Measurements from ENCODE around the gene RSPO3.

Gene RSPO3

GRCh38 chr6:127077886-127078285, 40.6 kb upstream of the RSPO3 start:
- Histone ChIP-seq H2AFZ (no peak overlapping the region), H3K4me2 (ENCODE audit: low read length) (no peak overlapping the region), H3K27ac (no peak overlapping the region)

DNA sequence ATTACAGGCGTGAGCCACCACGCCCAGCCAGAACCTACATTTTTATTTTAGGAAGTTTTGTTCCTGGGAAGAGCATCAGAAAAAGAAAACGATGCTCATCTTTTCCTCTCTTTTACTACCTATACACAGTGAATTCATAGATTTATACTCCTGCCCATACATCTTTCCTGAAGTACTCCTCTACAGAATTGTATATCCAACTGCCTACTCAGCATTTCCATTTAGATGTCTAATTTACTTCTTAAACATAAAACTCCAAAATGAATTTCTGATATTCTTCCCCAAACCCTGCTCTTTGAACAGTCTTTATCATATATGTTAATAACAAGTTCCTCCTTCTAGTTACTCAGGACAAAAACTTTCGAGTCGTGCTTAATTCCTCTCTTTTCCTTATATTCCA, 39.8 kb upstream of the RSPO3 start:
- Histone ChIP-seq H2AFZ (no peak overlapping the region), H3K4me2 (ENCODE audit: low read length) (no peak overlapping the region), H3K27ac (no peak overlapping the region), H3K9me3 (ENCODE audit: control insufficient read depth, low read length) (no peaks in the 10 kb centered on the region), H3K4me3 (ENCODE audit: low read depth, low read length) (no peak overlapping the region), H3K79me2 (no peaks in the 10 kb centered on the region), H3K27me3 (ENCODE audit: control insufficient read depth, insufficient read depth, low read length) (no peaks in the 10 kb centered on the region), H3K36me3 (ENCODE audit: control insufficient read depth, insufficient read depth, low read length) (no peaks in the 10 kb centered on the region), H3K4me1 (no peaks in the 10 kb centered on the region), H3K9ac (no peak overlapping the region)
- TF ChIP-seq, protein P1, sequence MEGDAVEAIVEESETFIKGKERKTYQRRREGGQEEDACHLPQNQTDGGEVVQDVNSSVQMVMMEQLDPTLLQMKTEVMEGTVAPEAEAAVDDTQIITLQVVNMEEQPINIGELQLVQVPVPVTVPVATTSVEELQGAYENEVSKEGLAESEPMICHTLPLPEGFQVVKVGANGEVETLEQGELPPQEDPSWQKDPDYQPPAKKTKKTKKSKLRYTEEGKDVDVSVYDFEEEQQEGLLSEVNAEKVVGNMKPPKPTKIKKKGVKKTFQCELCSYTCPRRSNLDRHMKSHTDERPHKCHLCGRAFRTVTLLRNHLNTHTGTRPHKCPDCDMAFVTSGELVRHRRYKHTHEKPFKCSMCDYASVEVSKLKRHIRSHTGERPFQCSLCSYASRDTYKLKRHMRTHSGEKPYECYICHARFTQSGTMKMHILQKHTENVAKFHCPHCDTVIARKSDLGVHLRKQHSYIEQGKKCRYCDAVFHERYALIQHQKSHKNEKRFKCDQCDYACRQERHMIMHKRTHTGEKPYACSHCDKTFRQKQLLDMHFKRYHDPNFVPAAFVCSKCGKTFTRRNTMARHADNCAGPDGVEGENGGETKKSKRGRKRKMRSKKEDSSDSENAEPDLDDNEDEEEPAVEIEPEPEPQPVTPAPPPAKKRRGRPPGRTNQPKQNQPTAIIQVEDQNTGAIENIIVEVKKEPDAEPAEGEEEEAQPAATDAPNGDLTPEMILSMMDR (IDR thresholded peaks at IDR 0.05): no peak

More at GRCh38 chr6:127077886-127078285, 40.6 kb upstream of the RSPO3 start:
- Histone ChIP-seq H3K36me3 (ENCODE audit: control insufficient read depth, insufficient read depth, low read length) (no peaks in the 10 kb centered on the region), H3K27me3 (ENCODE audit: control insufficient read depth, insufficient read depth, low read length) (no peaks in the 10 kb centered on the region), H3K4me3 (ENCODE audit: low read depth, low read length) (no peak overlapping the region), H3K9ac (no peak overlapping the region), H3K79me2 (no peaks in the 10 kb centered on the region), H3K4me1 (no peaks in the 10 kb centered on the region), H3K9me3 (ENCODE audit: control insufficient read depth, low read length) (no peaks in the 10 kb centered on the region)
- TF ChIP-seq, protein P1 (IDR thresholded peaks at IDR 0.05): no peak

DNA sequence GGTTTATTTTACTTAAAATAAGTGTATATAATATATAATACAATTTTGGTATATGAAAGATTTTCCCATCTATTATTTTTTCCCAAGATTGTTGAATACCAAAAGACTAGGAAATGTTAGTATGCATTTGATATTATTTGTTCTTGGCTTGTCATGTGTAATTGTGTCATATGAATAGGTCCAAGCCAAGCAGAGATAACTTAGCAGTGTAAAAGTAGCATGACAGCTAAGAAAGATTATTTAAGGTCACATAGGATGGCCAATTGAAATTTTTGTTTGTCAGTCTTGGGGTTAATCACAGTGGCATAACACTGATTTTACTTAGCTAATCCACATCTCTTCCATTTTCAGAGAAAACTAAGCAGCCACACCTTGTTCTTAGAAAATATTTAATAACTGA, 38.8 kb upstream of the RSPO3 start:
- TF ChIP-seq, protein P1 (IDR thresholded peaks at IDR 0.05): no peak
- Histone ChIP-seq H2AFZ (no peak overlapping the region), H3K4me2 (ENCODE audit: low read length) (no peak overlapping the region), H3K79me2 (no peaks in the 10 kb centered on the region), H3K36me3 (ENCODE audit: control insufficient read depth, insufficient read depth, low read length) (no peaks in the 10 kb centered on the region), H3K9me3 (ENCODE audit: control insufficient read depth, low read length) (no peaks in the 10 kb centered on the region), H3K27me3 (ENCODE audit: control insufficient read depth, insufficient read depth, low read length) (no peaks in the 10 kb centered on the region), H3K4me1 (no peaks in the 10 kb centered on the region), H3K27ac (no peak overlapping the region), H3K9ac (no peak overlapping the region), H3K4me3 (ENCODE audit: low read depth, low read length) (no peak overlapping the region)

GRCh38 chr6:127080081-127080480, 38.4 kb upstream of the RSPO3 start:
- Histone ChIP-seq H3K9me3 (ENCODE audit: control insufficient read depth, low read length) (no peaks in the 10 kb centered on the region), H3K4me1 (no peaks in the 10 kb centered on the region), H2AFZ (no peak overlapping the region), H3K79me2 (no peaks in the 10 kb centered on the region), H3K9ac (no peak overlapping the region), H3K4me2 (ENCODE audit: low read length) (no peak overlapping the region), H3K27ac (no peak overlapping the region), H3K4me3 (ENCODE audit: low read depth, low read length) (no peak overlapping the region), H3K36me3 (ENCODE audit: control insufficient read depth, insufficient read depth, low read length) (no peaks in the 10 kb centered on the region), H3K27me3 (ENCODE audit: control insufficient read depth, insufficient read depth, low read length) (no peaks in the 10 kb centered on the region)
- TF ChIP-seq, protein P1 (IDR thresholded peaks at IDR 0.05): no peak

DNA sequence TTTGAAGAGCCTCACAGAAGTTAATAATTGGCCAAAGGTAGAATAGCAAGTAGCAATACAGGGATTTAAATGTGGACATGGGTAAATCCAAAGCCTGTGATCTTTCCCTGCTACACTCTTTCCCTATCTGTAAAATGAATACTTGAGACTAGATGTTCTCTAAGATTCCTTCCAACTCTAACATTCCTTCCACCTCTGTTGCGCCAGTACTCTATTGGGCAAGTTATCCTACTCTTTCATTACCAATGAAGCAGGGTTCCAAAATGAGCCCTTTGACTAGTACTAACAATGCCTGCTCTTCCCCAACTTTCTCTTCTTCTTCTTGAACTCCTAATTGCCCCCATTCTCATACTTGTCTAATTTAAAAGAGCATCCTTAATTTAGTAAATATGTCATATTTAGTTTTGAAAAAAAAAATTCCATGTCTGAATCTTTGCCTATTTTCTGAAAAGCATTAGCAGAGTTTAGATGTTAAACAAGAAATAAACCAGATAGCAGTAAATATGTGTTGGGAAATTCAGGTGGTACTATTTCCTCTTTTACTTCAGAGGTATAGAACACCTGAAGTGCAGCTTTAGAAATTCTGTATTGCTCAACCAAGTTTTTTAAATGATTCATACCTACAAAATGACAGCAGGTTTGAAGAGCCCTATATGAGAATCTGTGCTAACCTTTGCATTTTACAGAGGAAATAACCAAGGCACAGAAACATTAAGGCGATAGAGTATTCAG, 35.1 kb upstream of the RSPO3 start:
- no peak overlapping the region for H3K9ac ChIP-seq
- no peak overlapping the region for H3K4me3 ChIP-seq (ENCODE audit: low read depth, low read length)

More for the DNA sequence above, 35.1 kb upstream of the RSPO3 start:
- Histone ChIP-seq H3K27ac (no peak overlapping the region), H3K9me3 (ENCODE audit: control insufficient read depth, low read length) (no peaks in the 10 kb centered on the region), H3K79me2 (no peaks in the 10 kb centered on the region), H3K4me1 (no peaks in the 10 kb centered on the region), H3K36me3 (ENCODE audit: control insufficient read depth, insufficient read depth, low read length) (no peaks in the 10 kb centered on the region), H3K27me3 (ENCODE audit: control insufficient read depth, insufficient read depth, low read length) (no peaks in the 10 kb centered on the region), H3K4me2 (ENCODE audit: low read length) (no peak overlapping the region), H2AFZ (no peak overlapping the region)
- TF ChIP-seq, protein P1 (IDR thresholded peaks at IDR 0.05): no peak
